HG02623 (cell line): ENCODE results near the gene MSANTD2.

Experiments
- ATAC-seq: cut with Tn5 transposase; IDR thresholded peaks from one replicate; pipeline ENCODE4 v1.9.1; 2021; ENCODE audit warnings: moderate library complexity; ENCODE audit not compliant: unreplicated experiment

MSANTD2 gene

DNA sequence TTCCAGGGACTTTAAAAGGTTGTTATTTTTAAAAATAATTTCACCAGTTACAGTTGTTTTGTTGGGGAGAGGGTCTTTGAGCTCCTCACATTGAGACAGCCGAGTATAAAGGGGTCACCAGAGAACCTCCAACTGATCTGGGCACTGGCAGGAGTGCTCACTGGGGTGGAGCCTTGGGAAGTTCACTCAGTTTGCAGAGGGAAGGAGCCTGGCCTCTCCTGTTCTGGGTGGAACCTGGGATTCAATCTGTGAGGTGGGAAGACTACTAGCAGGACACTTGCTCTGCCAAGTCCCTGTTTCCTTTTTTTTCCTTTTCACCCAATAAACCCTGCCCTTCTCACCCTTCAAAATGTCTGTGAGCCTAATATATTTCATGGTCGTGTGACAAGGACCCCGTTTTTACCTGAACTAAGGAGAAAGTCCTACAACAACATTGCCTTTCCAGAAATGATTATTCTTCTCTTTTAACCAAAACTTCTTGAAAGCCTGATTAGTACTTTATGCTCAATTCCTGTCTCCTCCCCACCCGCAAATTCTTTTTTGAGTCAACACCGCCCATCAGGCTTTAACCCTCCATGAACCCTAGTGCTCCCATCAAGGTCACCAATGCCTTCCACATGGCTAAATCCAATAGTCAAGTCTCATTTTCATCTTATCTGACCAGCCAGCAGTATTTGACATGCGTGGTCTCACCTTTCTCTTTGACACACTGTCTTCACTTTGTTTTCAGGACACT is 22.0 kb upstream of the MSANTD2 start:
- ATAC-seq = no peak

DNA sequence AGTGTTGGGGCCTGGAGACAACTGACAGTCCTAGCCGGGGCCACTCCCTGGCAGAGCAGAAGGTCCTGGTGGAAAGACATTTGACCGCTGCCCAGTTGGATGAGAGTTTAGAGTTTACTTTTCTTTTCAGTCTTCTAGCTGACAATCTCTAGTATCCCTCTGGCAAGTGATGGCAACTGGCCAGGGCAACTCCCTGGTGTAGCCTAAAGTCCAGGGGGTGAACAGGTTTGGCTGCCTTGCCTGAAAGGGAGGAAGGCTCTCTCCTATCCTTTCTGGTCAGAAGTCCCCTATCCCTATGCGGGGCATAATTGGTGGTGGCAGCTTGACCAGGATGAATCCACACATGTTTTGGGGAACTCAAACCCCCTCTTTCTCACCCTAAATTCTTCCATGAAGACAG is 16.8 kb upstream of the MSANTD2 start:
- ATAC-seq = no peak

DNA sequence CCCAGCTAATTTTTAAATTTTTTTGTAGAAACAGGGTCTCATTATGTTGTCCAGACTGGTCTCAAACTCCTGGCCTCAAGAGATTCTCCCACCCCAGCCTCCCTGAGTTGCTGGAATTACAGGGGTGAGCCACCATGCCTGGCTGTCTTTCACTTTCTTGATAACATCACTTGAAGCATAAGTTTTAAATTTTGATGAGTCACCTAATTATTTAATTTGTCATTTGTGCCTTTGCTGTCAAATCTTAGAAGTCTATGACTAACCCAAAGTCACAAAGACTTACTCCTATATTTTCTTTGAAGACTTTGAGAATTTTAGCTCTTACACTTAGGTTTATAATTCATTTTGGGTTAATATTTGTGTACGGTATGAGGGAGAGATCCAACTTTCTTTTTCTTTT is 14.5 kb upstream of the MSANTD2 start:
- no peak for ATAC-seq

DNA sequence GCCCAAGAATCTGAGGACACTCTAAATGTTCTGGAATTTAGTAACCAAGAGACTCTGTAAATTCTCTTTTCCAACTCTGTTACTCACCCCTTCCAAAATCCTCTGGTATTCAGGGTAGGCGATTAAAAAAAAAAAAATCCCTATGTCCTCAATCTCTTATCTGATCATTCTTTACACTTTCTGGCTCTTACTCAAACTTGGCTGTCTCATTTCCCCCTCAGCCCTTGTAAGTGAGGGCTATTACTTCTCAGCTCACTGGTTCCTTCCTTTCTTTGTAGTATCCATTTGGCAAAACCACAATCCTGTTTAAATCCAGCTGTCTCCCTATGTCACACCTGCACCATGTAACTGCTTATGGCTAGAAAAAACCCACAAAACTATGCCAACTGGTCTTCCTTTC is 12.7 kb upstream of the MSANTD2 start:
- ATAC-seq = no peak

DNA sequence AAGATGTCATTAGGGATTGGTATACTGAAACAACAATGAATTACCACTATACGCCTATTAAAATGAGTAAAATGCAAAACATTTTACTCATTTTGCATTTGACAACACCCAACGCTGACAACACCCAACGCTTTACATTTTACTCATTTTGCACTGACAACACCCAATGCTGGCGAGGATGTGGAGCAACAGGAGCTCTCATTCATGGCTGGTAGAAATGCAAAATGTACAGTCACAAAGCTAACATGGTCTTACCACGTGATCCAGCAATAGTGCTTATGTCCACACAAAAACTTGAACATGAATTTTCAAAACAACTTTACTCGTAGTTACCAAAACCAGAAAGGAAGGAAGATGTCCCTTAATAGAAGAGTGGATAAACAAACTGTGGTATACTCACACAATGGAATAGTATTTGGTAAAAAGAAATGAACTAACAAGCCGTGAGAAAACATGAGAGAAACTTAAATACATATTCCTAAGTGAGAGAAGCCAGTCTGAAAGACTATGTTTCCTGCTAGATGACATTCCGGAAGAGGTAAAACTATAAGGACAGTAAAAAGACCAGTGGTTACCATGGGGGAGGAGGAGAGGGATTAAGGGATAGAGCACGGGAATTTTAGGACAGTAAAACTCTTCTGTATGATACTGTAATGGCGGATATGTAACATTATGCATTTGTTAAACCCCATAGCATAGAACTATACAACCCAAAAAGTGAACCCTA is 11.4 kb upstream of the MSANTD2 start:
- ATAC-seq = no peak

DNA sequence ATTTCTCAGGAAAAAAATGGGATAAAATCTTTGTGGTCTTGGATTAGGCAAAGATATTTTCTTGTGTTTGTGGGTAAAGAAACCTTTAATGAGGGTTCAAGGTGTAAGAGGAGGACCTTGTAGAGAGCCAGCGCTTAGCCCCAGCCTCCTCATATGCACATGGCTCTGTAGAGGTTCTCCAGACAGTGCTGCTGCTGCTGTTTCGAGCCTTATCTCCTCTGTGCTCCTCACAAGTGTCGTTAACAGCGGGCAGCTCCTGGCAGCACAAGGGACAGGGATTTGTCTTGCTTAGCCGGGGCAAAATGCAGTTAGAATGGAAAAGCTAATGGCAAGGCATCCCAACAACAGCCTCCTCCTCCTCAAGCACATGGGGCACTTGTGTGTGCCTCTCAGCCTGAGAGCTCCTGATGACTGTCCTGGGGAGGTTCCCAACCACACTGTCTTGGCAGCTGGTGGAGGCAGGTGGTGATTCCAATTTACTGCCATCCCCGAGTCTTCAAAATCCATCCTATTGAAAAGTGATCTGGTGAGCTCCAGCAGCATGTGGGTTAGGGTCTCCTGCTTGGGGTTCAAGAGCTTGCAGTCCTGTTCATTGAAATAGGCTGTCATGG is 7.6 kb upstream of the MSANTD2 start:
- ATAC-seq = no peak

DNA sequence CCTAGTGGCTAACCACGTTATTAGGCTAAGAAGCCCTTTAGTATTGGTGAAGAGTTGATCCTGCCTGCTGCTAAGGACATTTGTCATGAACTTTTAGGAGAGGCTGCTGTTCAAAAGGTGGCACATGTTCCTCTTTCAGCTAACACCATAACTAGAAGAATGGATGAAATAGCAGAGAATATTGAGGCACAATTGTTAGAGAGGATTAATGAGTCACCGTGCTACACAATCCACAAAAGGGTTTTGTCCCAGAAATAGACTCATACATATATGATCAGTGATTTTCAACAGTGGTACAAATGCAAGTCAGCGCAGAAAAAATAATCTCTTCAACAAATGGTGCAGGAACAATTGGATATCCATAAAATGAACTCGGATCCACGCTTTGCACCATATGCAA is 7.0 kb upstream of the MSANTD2 start:
- no peak for ATAC-seq

DNA sequence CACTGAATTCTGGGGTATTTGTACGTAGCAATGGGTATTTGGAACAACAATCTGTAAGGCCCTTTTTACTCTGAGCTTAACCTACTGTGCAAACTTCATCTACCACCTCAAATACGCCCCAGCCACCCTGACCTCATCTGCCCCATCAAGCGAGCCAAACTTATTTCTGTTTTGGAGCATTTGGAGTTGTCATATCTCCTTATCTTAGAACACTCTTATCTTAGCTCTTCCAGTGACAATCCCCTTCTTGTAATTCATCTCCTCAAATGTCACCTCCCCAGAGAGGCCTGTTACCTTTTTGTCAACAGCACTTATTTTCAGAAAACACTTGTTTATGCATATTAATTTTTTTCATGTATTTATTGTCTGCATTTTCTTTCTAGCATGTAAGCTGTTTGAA is 4.7 kb upstream of the MSANTD2 start:
- ATAC-seq = no peak

DNA sequence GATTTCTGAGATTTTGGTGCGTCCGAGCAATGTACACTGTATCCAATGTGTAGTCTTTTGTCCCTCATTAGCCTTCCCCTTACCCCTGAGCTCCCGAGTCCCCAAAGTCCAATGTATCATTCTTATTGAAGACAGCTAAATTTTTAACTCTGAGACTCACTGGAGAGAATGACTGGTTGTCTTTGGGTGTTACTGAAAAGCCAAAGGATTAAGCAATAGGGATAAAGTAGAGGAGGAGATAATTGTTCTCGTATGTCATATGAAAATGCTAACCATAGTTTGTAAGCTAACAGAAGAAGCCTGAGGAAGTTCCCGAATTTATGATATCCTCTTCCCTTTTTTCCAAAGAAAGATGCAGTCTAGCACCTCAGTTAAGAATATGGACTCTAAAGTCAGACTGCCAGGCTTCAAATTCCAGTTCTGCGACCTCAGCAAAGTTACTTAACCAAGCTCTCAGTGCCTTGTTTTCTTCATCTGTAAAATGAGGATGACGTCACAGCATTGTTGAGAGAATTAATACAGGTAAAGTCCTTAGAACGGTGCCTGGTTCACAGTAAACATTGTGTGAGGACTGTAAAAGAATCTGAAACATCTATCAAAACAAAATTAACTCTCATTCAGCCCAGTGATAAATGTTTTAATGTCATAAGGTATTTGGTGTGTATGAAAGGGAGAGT is 1.6 kb upstream of the MSANTD2 start:
- ATAC-seq = no peak

DNA sequence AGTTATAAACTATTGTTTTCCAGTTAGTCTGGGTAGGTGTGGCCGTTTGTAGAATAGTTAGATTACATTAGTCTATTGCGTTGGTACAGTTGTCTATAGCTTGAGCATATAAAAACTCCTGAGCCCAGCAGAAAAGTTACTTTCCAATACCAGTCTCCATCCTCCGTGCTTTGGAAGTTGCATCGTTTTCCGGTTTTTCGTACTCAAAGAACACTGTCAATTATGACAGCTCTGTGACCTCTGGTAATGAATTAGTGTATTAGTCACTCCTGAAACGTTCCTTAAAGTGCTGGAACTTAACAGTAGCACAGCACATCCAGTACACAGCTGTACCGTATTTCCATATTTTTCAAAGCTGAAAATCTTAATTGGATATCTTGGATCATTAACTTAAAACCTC is 808 bp upstream of the MSANTD2 start:
- no peak for ATAC-seq

DNA sequence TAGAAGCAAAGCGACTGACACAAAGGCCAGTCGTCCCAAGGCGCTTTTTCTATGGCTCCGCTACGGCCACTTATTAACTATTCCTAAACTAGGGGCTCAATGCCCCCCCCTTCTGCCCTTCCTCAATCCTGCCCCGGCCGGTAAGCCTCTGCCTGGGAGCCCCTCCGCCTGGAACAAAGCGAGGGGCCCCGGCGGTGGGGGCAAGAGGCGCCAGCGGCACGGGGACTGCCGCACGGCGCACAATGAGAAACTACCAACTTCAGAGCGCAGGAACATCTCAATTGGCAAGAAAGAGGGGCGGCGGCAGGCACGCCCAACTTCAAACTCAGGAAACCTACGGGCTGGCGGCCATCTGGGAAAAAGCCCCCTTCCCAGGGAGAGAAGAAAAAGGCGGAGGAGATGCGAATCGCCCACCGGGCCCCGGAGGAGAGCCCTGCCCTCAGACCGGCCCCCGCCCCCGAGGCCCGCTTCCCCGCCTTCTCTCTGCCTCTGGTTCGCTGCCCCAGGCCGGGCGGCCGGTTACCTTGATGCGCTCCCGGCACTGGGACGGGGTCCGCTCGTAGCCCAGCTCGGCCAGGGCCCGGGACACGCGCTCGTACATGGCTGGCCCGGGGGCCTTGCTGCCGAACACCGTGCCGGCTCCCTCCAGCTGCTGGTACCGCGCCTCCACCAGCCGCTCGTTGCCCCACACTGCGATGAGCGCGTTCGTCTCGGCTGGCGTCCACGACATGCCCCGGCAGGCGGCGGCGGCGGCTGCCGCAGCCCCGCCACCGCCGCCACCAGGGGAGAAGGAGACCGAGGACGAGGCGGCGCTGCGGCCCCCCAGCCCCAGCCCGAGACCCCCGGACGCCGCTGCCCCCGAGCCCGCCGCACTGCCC is 619 bp downstream of the MSANTD2 start:
- peak; percentile 34 for ATAC-seq

DNA sequence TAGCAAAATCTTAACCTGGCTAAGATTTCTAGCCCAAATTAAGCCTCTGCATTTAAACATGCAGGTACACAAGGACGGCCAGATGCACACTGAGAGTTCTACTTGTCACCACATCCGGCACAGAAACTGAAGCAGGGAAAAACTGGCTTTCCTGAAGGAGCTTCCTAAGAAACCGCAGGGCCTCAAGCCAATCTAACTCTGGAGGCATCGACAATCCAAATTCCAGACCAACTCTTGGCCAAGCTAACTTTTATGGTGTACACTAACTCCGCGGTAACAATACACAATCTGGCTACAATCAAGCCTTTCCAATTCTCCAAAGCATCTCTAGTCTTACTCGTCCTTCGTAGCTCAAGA is 1.2 kb downstream of the MSANTD2 start:
- peak; percentile 17 for ATAC-seq

DNA sequence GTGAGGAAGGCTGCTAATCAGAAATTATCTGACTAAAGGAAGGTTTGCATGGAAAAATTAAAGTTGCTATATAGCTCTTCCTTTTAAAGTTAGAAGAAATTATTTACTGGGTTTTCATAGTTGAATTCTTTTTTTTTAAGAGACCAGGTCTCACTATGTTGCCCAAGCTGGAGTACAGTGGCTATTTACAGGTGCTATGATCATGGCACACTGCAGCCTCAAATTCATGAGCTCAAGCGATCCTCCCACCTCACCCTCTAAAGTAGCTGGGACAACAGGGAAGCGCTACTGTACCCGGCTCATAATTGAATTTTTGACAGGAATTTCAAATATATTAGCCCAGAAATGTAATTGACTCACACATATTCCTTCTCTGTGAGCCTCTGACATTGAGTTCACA is 3.9 kb downstream of the MSANTD2 start:
- ATAC-seq = no peak

DNA sequence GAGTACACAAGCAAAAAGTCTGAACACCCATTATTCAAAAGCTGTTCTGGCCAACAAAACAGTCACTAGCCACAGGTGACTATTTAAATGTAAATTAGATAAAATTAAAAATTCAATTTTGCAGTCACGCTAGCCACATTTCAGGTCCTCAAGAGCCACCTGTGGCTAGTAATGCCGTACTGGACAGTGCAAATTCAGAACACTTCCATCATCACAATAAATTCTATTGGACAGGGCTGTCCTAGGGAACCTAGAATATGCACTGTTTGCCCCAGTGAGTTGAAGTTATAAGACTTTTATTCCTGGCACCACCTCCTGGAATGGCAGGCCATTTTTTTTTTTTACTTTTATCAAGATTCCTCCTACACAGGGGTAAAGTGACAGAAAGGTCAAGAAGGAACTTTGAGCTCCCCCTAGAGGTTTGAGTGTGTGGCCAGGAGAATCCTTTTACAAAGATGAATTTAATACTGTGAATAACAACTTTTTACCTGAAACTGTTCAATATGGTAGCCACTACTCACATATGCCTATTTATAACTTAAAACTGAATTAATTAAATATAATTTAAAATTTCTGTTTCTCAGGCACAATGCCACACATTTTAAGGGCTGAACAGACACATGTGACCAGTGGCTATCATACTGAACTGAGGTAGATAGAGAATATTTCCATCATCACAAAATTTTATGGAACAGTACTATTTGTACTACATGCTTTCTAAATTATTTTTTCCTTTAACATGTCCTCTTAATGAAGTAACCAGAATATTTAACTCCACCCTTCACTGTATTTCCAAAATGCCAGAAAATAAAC is 6.5 kb downstream of the MSANTD2 start:
- peak; percentile 59 for ATAC-seq

DNA sequence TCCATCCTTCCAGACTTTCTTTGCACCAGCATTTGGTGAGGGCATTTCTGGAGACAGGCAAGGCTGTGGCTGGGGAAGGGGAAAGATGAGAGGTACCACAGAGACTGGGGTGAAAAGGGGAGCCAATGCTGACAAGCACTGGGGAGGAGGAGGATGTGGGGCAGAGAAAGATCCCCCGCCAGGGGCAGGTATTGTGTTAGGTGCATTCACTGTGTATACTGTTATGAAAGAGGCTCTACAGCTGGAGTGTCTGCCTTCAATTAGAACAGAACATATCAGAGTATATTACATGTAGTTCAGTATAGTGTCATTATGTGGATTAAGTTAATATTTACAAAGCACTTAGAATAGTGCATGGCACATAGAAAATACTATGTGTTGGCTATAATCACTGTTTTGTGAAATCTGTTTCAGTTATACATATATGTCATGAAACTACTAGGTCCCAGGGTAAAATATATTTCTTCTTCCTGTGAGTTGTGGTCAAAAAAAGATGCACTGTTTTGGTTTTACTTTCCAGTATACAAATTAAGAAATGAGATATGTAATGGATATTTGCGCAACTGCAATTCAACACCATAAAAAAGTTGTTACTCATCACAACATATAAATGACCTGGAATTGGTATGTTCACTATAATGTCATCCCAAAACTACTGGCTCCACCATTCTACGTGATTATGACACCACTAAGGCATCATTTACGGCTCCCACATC is 8.4 kb downstream of the MSANTD2 start:
- ATAC-seq = peak; percentile 70

DNA sequence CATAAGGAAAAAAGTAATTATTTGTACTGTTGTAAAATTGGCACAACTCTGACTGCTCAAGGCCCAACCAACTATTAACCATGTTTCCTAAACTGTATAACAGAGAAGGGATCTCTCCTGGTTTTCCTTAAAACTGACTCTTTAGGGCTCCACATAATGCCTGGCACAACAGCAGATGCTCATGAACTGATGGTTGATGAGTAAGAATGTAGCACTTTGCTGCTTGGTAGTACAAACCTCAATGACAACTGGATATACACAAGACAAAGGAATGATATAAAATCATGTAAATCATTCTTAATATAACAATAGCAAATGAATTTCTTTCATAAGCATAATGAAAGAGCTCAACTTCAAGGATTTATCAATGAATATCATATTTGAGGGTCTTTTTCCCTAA is 11.7 kb downstream of the MSANTD2 start:
- no peak for ATAC-seq

DNA sequence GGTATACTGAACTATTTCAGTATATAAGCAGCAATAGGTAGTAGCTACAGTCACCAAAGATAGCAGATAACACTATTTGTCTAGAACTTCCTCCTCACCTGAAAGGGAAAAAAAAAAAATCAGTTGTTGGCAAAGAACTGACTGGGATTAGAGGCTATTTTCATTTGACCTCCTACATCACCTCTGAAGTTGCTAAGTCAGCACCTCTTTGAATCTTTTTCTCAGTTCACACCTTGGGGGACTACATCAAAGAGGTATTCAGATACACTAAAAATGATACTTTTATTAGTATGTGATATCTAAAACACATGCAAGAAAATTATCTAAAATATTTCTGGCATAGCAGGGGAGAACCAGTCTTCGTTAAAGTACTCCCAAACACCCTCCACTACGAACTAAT is 16.2 kb downstream of the MSANTD2 start:
- no peak for ATAC-seq

DNA sequence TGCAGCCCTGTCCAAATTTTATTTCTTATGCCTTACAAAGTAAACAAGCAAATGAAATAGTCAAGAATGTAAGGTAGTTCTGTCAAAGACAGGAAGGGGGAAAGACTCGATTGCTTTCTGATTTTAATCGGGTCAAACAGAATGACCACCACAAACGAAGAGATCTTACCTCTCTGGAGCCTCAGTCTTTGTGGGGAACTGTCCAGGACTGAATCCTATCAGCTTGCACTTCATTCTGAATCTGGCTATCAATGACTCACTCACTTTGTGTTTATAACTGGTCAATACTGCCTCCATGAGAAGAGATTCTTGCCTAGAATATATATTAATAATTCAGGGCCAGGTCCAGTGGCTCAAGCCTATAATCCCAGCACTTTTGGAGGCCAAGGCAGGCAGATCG is 17.2 kb downstream of the MSANTD2 start:
- ATAC-seq = no peak

DNA sequence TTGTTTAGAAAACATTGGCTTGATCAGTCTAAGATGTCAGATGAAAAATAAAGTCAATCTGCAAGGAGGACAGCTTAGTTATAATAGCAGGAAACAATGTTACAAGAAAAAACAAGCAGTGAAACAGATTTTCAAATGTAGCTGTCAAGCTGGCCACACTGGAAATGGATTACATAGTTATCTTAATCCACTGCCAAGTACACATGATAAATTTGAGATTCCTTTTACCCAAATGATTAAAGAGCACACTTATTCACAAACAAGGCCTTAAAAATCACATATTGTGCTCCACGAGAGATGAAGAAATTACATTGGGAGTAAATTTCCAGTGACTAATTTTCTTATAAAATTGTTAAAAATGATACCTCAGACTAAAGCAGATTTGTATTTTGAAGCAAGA is 20.6 kb downstream of the MSANTD2 start:
- ATAC-seq = no peak
